GM18951 (cell line): Measurements from ENCODE around the gene MAGI2.

Experiments
- POLR2A ChIP-seq: IDR thresholded peaks from 4 replicates; pipeline ENCODE4 v1.6.1; 2011; ENCODE audit warnings: mild to moderate bottlenecking; ENCODE audit not compliant: insufficient read length, insufficient read depth; ENCODE audit errors: extremely low read depth
- in situ Hi-C: fragments of 300-500 bp; cut with MboI; formaldehyde crosslinking; loops from one replicate; pipeline ENCODE4 v1.12.0; 2022; ENCODE audit warnings: low sequenced_read_pairs, mixed read lengths, inconsistent platforms; ENCODE audit not compliant: unreplicated experiment

Gene MAGI2

GRCh38 chr7:79212334-79212733 lies 241.1 kb downstream of the MAGI2 start:
- in situ Hi-C loops = no loop called here
- TF ChIP-seq POLR2A = no peak

GRCh38 chr7:79211724-79212123 lies 241.7 kb downstream of the MAGI2 start:
- in situ Hi-C loops = no loop called here
- TF ChIP-seq POLR2A = no peak

- in situ Hi-C loops = no loop called here
- no peak for TF ChIP-seq POLR2A
Observed at GRCh38 chr7:79199961-79200360, 253.5 kb downstream of the MAGI2 start.

- in situ Hi-C loops = no loop called here
- no peak for TF ChIP-seq POLR2A
Observed at GRCh38 chr7:79199266-79199665, 254.2 kb downstream of the MAGI2 start.

GRCh38 chr7:79185605-79186004 lies 267.9 kb downstream of the MAGI2 start:
- no peak for TF ChIP-seq POLR2A
- in situ Hi-C loops = no loop called here

GRCh38 chr7:79182283-79182682 lies 271.2 kb downstream of the MAGI2 start:
- in situ Hi-C loops = no loop called here
- no peak for TF ChIP-seq POLR2A

GRCh38 chr7:79180533-79180932 lies 272.9 kb downstream of the MAGI2 start:
- in situ Hi-C loops = no loop called here

GRCh38 chr7:79176859-79177477 lies 276.5 kb downstream of the MAGI2 start:
- TF ChIP-seq POLR2A = no peak
- in situ Hi-C loops = no loop called here

More at GRCh38 chr7:79180533-79180932, 272.9 kb downstream of the MAGI2 start:
- no peak for TF ChIP-seq POLR2A

GRCh38 chr7:79175374-79175773 lies 278.1 kb downstream of the MAGI2 start:
- TF ChIP-seq POLR2A = no peak

GRCh38 chr7:79165225-79165624 lies 288.2 kb downstream of the MAGI2 start:
- TF ChIP-seq POLR2A = no peak
- in situ Hi-C loops = no loop called here

More at GRCh38 chr7:79175374-79175773, 278.1 kb downstream of the MAGI2 start:
- in situ Hi-C loops = no loop called here

GRCh38 chr7:79159040-79159664 lies 294.3 kb downstream of the MAGI2 start:
- in situ Hi-C loops = no loop called here

GRCh38 chr7:79157281-79157680 lies 296.2 kb downstream of the MAGI2 start:
- in situ Hi-C loops = no loop called here
- TF ChIP-seq POLR2A = no peak

More at GRCh38 chr7:79159040-79159664, 294.3 kb downstream of the MAGI2 start:
- no peak for TF ChIP-seq POLR2A

GRCh38 chr7:79149831-79150230 lies 303.6 kb downstream of the MAGI2 start:
- TF ChIP-seq POLR2A = no peak
- in situ Hi-C loops = no loop called here

GRCh38 chr7:79142706-79143105 lies 310.8 kb downstream of the MAGI2 start:
- in situ Hi-C loops = no loop called here

More at GRCh38 chr7:79142706-79143105, 310.8 kb downstream of the MAGI2 start:
- no peak for TF ChIP-seq POLR2A
